Activated CD4-positive, alpha-beta memory T cell treated with anti-CD3 and anti-CD28 coated beads for 36 hours (primary cell): Measurements from ENCODE around the gene LLPH. TPM values are rescaled to one million over a fixed set of nuclear protein-coding genes. Genes with fewer than 3 reads are reported as not detected.

Experiments used
- CTCF ChIA-PET: fragments of 350-600 bp; sonication (Branson Sonifier 250); formaldehyde crosslinking; loops from one replicate; lab custom pipeline; 2021; ENCODE audit warnings: antibody characterized with exemption, inconsistent platforms; lab: Charles Lee
- POLR2A ChIA-PET: fragments of 350-600 bp; sonication (Branson Sonifier 250); formaldehyde crosslinking; loops from one replicate; lab custom pipeline; 2021; ENCODE audit warnings: antibody characterized with exemption; lab: Charles Lee
- DNase-seq: peaks from one replicate; pipeline ENCODE4 v3.0.0-alpha.2; 2020
- H3K27ac Mint-ChIP-seq: one replicate; pipeline ENCODE4 v1.8.0; 2021; ENCODE audit warnings: mixed read lengths
- H3K27me3 Mint-ChIP-seq: one replicate; pipeline ENCODE4 v1.8.0; 2021; ENCODE audit warnings: mixed read lengths
- H3K36me3 Mint-ChIP-seq: one replicate; pipeline ENCODE4 v1.8.0; 2021; ENCODE audit warnings: mixed read lengths
- H3K4me1 Mint-ChIP-seq: one replicate; pipeline ENCODE4 v1.8.0; 2021; ENCODE audit warnings: low read depth, mixed read lengths
- H3K4me3 Mint-ChIP-seq: one replicate; pipeline ENCODE4 v1.8.0; 2021; ENCODE audit warnings: mild to moderate bottlenecking, mixed read lengths
- H3K9me3 Mint-ChIP-seq: one replicate; pipeline ENCODE4 v1.8.0; 2021; ENCODE audit warnings: mixed read lengths
- intact Hi-C: fragments of 100-400 bp; cut with micrococcal nuclease; formaldehyde crosslinking; loops from one replicate; pipeline ENCODE4 v1.15.1; 2023
- total RNA-seq, 2 experiments: library from RNA; stranded (reverse); gene quantifications; one replicate each; pipeline ENCODE4 v1.2.3, GENCODE V29; 2021

LLPH gene
- total RNA-seq, 2 experiments from 2014 or later, result 29.1 to 31.2 TPM

- H3K4me1 Mint-ChIP-seq, result no peaks in the 10 kb centered on the region
- no peak for DNase-seq
- H3K4me3 Mint-ChIP-seq, result no peak overlapping the region
- CTCF ChIA-PET, result interaction anchor here (0.7 to 2.3 kb wide), 5 partner anchors 45 to 1195 kb away, joined by 3 to 9 read pairs (median 4); partner anchors contain the start of gene LLPH
- POLR2A ChIA-PET, result no interaction called here
- peaks cover 7% of the 10 kb centered on the region for H3K9me3 Mint-ChIP-seq
- H3K27me3 Mint-ChIP-seq, result peaks cover 19% of the 10 kb centered on the region
- intact Hi-C loops, result loop anchor here (5.0 to 10.0 kb wide), 2 partner anchors 261 to 484 kb away; partner anchors contain the start of gene HMGA2
- H3K36me3 Mint-ChIP-seq, result no peaks in the 10 kb centered on the region
- no peak overlapping the region for H3K27ac Mint-ChIP-seq
Observed at GRCh38 chr12:66085998-66086397, 44.6 kb downstream of the LLPH start.

GRCh38 chr12:66085213-66085612 lies 45.3 kb downstream of the LLPH start:
- no peaks in the 10 kb centered on the region for H3K36me3 Mint-ChIP-seq
- peaks cover 7% of the 10 kb centered on the region for H3K9me3 Mint-ChIP-seq
- no peak overlapping the region for H3K27ac Mint-ChIP-seq
- H3K27me3 Mint-ChIP-seq, result peaks cover 22% of the 10 kb centered on the region
- POLR2A ChIA-PET, result no interaction called here
- no peak for DNase-seq
- intact Hi-C loops, result loop anchor here (5.0 to 10.0 kb wide), 2 partner anchors 260 to 483 kb away; partner anchors contain the start of gene HMGA2
- H3K4me3 Mint-ChIP-seq, result no peak overlapping the region
- CTCF ChIA-PET, result interaction anchor here (0.8 to 2.3 kb wide), 4 partner anchors 46 to 1194 kb away, joined by 3 to 9 read pairs (median 4); partner anchors contain the start of gene LLPH
- no peaks in the 10 kb centered on the region for H3K4me1 Mint-ChIP-seq

GRCh38 chr12:66083766-66084165 lies 46.8 kb downstream of the LLPH start:
- Mint-ChIP-seq H3K27ac (no peak overlapping the region), H3K27me3 (peaks cover 22% of the 10 kb centered on the region), H3K4me1 (no peaks in the 10 kb centered on the region), H3K4me3 (no peak overlapping the region), H3K36me3 (no peaks in the 10 kb centered on the region), H3K9me3 (peaks cover 7% of the 10 kb centered on the region)
- POLR2A ChIA-PET, result no interaction called here
- DNase-seq, result no peak
- intact Hi-C loops, result loop anchor here (10.0 kb wide), 1 partner anchor 259 kb away; the partner anchor contains the start of gene HMGA2
- CTCF ChIA-PET, result interaction anchor here (2.3 kb wide), 1 partner anchor 527 kb away, joined by 9 read pairs; no protein-coding TSS in a partner anchor

GRCh38 chr12:66082744-66083143 lies 47.8 kb downstream of the LLPH start:
- Mint-ChIP-seq H3K27ac (no peak overlapping the region), H3K4me3 (no peak overlapping the region), H3K27me3 (peaks cover 27% of the 10 kb centered on the region), H3K4me1 (no peaks in the 10 kb centered on the region), H3K9me3 (peaks cover 7% of the 10 kb centered on the region), H3K36me3 (no peaks in the 10 kb centered on the region)
- CTCF ChIA-PET, result no interaction called here
- DNase-seq, result no peak
- intact Hi-C loops, result loop anchor here (10.0 kb wide), 1 partner anchor 258 kb away; the partner anchor contains the start of gene HMGA2
- POLR2A ChIA-PET, result no interaction called here

- ChIA-PET POLR2A (no interaction called here), CTCF (interaction anchor here (0.6 kb wide), 1 partner anchor 109 kb away, joined by 3 read pairs; no protein-coding TSS in a partner anchor)
- intact Hi-C loops, result loop anchor here (10.0 kb wide), 1 partner anchor 256 kb away; the partner anchor contains the start of gene HMGA2
- Mint-ChIP-seq H3K27ac (no peak overlapping the region), H3K4me1 (no peaks in the 10 kb centered on the region), H3K4me3 (no peak overlapping the region), H3K36me3 (no peaks in the 10 kb centered on the region), H3K27me3 (peaks cover 26% of the 10 kb centered on the region), H3K9me3 (peaks cover 7% of the 10 kb centered on the region)
- no peak for DNase-seq
Observed at GRCh38 chr12:66080791-66081190, 49.8 kb downstream of the LLPH start.

GRCh38 chr12:66077542-66077941 lies 53.0 kb downstream of the LLPH start:
- H3K4me3 Mint-ChIP-seq, result no peak overlapping the region

GRCh38 chr12:66074561-66074960 lies 56.0 kb downstream of the LLPH start:
- CTCF ChIA-PET, result no interaction called here
- H3K4me3 Mint-ChIP-seq, result no peak overlapping the region

More at GRCh38 chr12:66077542-66077941, 53.0 kb downstream of the LLPH start:
- Mint-ChIP-seq H3K9me3 (no peaks in the 10 kb centered on the region), H3K36me3 (no peaks in the 10 kb centered on the region), H3K27me3 (peaks cover 28% of the 10 kb centered on the region), H3K4me1 (no peaks in the 10 kb centered on the region), H3K27ac (no peak overlapping the region)
- CTCF ChIA-PET, result no interaction called here
- POLR2A ChIA-PET, result no interaction called here
- intact Hi-C loops, result no loop called here
- DNase-seq, result no peak

GRCh38 chr12:66072566-66072965 lies 58.0 kb downstream of the LLPH start:
- H3K27ac Mint-ChIP-seq, result no peak overlapping the region
- no peaks in the 10 kb centered on the region for H3K36me3 Mint-ChIP-seq
- POLR2A ChIA-PET, result interaction anchor here (0.7 kb wide), 1 partner anchor 139 kb away, joined by 3 read pairs; no protein-coding TSS in a partner anchor
- H3K9me3 Mint-ChIP-seq, result no peaks in the 10 kb centered on the region
- CTCF ChIA-PET, result no interaction called here
- intact Hi-C loops, result no loop called here
- no peak for DNase-seq
- peaks cover 2% of the 10 kb centered on the region for H3K4me1 Mint-ChIP-seq
- peaks cover 10% of the 10 kb centered on the region for H3K27me3 Mint-ChIP-seq
- H3K4me3 Mint-ChIP-seq, result no peak overlapping the region

More at GRCh38 chr12:66074561-66074960, 56.0 kb downstream of the LLPH start:
- no peak for DNase-seq
- intact Hi-C loops, result no loop called here
- Mint-ChIP-seq H3K27ac (no peak overlapping the region), H3K36me3 (no peaks in the 10 kb centered on the region), H3K27me3 (peaks cover 17% of the 10 kb centered on the region), H3K9me3 (no peaks in the 10 kb centered on the region), H3K4me1 (peaks cover 2% of the 10 kb centered on the region)
- POLR2A ChIA-PET, result no interaction called here

GRCh38 chr12:66072135-66072534 lies 58.4 kb downstream of the LLPH start:
- no peaks in the 10 kb centered on the region for H3K36me3 Mint-ChIP-seq
- H3K27ac Mint-ChIP-seq, result no peak overlapping the region
- ChIA-PET CTCF (no interaction called here), POLR2A (no interaction called here)
- DNase-seq, result no peak
- H3K4me3 Mint-ChIP-seq, result no peak overlapping the region
- H3K9me3 Mint-ChIP-seq, result no peaks in the 10 kb centered on the region
- H3K4me1 Mint-ChIP-seq, result peaks cover 4% of the 10 kb centered on the region
- intact Hi-C loops, result no loop called here
- peaks cover 8% of the 10 kb centered on the region for H3K27me3 Mint-ChIP-seq

GRCh38 chr12:66071549-66071948 lies 59.0 kb downstream of the LLPH start:
- CTCF ChIA-PET, result no interaction called here

GRCh38 chr12:66070378-66071120 lies 60.0 kb downstream of the LLPH start:
- ChIA-PET POLR2A (no interaction called here), CTCF (no interaction called here)
- Mint-ChIP-seq H3K27ac (no peak overlapping the region), H3K36me3 (no peaks in the 10 kb centered on the region), H3K4me1 (peaks cover 14% of the 10 kb centered on the region), H3K4me3 (no peak overlapping the region), H3K9me3 (no peaks in the 10 kb centered on the region), H3K27me3 (peaks cover 5% of the 10 kb centered on the region)
- no peak for DNase-seq
- intact Hi-C loops, result no loop called here

More at GRCh38 chr12:66071549-66071948, 59.0 kb downstream of the LLPH start:
- POLR2A ChIA-PET, result no interaction called here
- no peak overlapping the region for H3K4me3 Mint-ChIP-seq
- intact Hi-C loops, result no loop called here
- peaks cover 6% of the 10 kb centered on the region for H3K27me3 Mint-ChIP-seq
- no peak for DNase-seq
- H3K36me3 Mint-ChIP-seq, result no peaks in the 10 kb centered on the region
- no peak overlapping the region for H3K27ac Mint-ChIP-seq
- H3K9me3 Mint-ChIP-seq, result no peaks in the 10 kb centered on the region
- H3K4me1 Mint-ChIP-seq, result peaks cover 9% of the 10 kb centered on the region

GRCh38 chr12:66066929-66067523 lies 63.5 kb downstream of the LLPH start:
- no peaks in the 10 kb centered on the region for H3K36me3 Mint-ChIP-seq

More at GRCh38 chr12:66066929-66067523, 63.5 kb downstream of the LLPH start:
- Mint-ChIP-seq H3K4me1 (peaks cover 12% of the 10 kb centered on the region), H3K27ac (no peak overlapping the region), H3K27me3 (peaks cover 5% of the 10 kb centered on the region), H3K9me3 (no peaks in the 10 kb centered on the region), H3K4me3 (no peak overlapping the region)
- ChIA-PET CTCF (interaction anchor here (0.7 kb wide), 1 partner anchor 26 kb away, joined by 3 read pairs; no protein-coding TSS in a partner anchor), POLR2A (no interaction called here)
- no peak for DNase-seq
- intact Hi-C loops, result no loop called here
